ENCODE data around the gene MGAT4A. TPM values are rescaled to one million over a fixed set of nuclear protein-coding genes. Genes with fewer than 3 reads are reported as not detected.

MGAT4A gene
- total RNA-seq, 2 donors from 2014 or later = 34.2 to 36.2 TPM

DNA sequence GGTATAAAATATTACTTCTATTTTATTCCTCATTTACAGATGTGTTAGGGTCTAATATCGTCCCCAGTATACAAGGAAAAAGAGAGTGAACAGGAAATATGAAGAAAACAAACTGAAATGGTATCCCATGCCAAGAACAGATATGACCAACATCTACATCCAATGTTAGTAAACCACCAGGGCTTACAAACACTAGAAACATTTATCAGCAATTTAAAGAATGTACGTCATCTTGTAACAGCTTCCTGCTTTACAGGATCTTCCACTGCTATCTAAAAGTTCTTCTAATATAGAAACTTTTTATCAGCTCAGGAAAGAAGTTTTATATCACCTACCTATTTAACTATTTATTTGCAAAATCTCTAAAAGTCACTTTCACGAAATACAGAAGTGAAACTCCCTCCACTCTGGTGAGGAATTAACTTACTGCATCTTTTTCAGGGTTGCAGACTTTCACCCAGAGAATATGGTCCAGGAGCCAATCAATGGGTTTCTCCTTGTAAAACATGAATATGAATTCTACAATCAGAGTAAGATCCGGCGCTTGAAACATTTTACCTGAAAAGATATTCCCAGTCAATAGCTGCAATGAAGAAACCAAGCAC lies 87.3 kb downstream of the MGAT4A start:
- DNase-seq (ENCODE audit: low spot score) = no peak
- intact Hi-C loops (cut with DNase I) = no loop called here

DNA sequence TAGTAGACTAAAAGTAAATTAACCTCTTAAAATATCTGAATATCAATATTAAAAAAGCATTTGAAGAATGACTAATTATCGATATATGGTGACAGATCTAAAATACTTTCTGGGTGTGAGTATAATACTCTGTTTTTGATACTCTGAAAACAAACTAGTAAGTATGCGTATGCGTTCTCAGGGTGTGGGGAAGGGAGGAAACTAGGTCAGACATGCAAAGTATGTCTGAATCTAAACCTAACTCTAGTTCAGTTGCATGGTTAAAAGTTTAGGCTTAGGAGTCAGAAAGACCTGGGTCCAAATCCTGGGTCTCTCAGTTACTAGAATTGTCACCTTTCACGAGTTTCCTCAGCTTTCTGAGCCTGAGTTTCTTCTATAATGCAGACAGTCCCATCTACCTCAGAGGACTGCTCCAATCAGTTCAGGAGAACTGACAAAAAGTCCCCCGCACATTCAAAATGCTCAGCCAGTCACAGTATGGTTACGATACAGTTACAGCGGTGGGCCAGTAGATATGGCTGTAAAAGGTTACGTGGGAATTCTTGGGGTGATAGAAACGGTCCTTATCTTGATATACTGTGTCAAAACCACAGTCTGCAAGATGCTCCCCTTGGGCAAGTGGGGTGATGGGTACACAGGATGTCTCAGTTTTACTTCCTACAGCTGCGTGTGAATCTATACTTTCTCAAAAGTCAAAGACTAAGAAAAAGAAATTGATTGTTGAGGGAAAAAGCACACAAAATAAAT lies 93.4 kb downstream of the MGAT4A start:
- intact Hi-C loops (cut with DNase I) = no loop called here
- no peak for DNase-seq (ENCODE audit: low spot score)

DNA sequence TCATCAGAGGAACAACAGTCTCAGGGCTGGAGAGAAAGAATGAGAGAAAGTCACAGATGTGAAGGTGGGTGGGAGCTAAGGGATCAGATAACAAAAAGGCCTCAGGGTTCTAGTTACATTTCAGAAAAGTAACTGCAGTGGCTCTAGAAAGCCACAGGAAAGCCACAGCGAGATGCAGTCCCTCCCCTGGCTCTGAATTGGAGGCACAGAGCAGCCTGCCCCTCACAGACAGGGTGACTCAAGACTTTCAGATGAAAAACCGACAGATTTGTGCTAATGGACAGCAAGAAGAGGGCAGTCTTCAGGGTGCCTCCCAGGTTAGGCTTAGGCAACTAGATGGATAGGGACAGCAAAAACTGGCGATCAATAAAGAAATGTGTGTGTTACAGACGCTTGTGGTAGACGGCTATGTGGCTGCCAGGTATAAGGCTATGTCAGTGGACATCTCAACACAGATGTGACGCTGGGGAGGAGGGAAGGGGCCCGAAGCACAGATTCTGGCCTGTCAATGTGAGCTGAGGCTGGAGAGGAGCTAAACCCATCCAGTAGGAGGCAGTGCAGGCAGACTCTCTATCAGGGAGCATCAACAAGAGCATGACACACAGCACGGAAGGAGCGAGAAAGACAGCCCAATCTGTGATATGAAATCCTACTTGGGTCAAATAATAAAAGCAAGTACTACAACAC lies 96.4 kb downstream of the MGAT4A start:
- no peak for DNase-seq (ENCODE audit: low spot score)
- intact Hi-C loops (cut with DNase I) = no loop called here

DNA sequence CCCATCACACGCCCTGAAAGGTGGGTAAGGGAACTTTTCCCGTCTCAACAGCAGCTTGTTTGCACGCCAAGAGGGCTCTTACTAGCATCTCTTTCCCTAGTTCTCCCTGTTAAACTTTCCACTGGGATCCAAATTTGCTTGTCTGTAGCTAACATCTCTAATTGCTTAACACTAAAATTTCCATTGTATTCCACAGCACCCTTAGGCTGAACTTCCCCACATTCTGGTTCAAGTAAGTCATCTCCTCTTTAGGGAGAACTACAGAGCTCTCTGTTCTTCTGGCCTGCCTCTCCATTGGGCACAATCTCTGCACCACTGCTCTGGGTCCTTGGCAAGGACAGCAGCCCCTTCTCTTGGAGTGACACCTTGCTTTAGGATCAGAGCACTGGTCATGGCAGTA lies 98.6 kb downstream of the MGAT4A start:
- no peak for DNase-seq (ENCODE audit: low spot score)
- intact Hi-C loops (cut with DNase I) = no loop called here

DNA sequence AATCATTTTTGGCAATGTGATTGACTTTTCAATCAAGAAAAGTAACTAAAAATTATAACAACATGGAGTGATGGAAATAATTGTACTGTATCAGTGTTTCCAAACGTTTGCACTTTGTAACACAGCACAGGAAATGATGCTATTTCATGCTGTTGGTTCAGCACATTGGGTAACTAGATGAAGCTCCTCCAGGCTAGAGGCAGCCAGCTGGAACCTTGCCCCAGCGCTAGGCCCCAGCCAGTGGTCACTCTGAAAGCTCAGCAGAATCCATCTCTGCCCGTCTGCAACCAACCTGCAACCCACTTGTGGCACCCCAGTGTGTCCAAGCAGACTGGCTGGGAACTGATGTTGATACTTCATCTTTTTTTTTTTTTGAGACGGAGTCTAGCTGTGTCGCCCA lies 107.3 kb downstream of the MGAT4A start:
- DNase-seq (ENCODE audit: low spot score) = peak; percentile 92

DNA sequence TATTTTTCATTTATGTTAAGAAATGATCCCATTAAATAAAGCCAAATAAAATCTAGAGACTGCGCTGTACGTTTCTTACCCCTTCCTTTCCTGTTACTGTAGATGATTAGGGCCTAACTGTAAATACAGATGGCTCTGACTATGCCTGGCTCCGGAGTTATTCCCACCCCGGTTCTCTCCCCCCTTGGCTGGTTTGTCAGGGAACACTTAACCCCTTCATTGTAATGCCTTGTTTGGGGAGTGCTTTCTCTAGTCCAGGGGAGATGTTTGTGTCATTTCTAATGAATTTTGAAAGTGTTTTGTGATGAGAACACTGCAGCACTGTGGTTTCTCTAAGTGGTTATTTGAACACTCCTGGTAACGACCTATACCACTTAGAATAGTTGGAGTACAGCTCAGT lies 113.8 kb downstream of the MGAT4A start:
- intact Hi-C loops (cut with DNase I) = no loop called here
- DNase-seq (ENCODE audit: low spot score) = no peak

More for the DNA sequence above, 107.3 kb downstream of the MGAT4A start:
- intact Hi-C loops (cut with DNase I) = no loop called here

DNA sequence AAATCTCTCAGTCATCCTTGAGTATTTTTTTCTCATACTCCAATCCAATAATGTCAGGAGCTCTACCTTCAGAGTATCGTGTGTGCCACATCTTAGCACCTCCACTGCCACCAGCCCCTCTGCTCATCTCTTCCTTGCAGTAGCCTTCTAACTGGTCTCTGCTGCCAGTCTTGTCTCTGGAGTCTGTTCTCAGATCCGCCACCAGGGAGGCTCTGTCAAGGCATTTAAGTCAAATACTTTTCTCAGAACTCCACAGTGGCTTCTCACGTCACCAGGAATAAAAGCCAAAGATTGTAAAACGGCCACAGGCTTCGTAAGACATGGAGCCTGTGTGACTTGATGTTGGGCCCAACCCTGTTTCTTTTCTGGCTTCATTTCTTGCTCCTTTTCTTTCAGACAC lies 115.5 kb downstream of the MGAT4A start:
- intact Hi-C loops (cut with DNase I) = no loop called here

DNA sequence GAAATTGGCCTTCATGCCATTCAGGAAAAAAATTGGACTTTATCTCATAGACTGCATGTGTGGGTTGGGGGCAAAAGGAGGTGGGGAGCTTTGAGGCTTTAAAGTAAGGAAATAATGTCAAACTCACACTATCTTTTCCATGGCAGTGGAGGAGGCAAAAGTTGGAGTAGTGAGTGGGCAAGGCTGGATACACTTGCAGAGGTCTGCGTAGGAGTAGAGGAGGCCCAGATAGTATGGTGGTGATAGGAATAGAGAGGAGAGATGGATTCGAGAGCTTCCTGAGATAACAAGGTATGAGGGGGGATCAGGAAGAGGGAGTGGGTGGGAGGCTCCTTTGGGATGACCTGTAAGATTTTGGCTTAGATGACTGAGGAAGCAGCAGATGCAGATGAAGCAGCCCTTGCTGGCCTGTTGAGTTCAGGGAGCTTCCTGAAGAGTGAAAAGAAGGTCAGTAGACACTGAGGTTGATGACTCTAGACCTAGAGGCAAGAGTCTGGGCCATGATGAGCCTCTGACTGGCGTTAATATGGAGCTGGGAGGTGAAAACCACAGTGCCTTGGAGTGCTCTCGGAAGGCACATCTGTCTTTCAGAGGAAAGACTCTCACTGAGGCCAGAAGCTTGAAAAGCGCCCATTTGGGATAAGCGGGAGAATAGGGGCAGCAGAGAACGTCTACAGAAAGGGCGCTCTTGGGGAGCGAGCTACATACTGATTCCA lies 116.8 kb downstream of the MGAT4A start:
- intact Hi-C loops (cut with DNase I) = no loop called here
- DNase-seq (ENCODE audit: low spot score) = no peak

More for the DNA sequence above, 115.5 kb downstream of the MGAT4A start:
- DNase-seq (ENCODE audit: low spot score) = no peak

DNA sequence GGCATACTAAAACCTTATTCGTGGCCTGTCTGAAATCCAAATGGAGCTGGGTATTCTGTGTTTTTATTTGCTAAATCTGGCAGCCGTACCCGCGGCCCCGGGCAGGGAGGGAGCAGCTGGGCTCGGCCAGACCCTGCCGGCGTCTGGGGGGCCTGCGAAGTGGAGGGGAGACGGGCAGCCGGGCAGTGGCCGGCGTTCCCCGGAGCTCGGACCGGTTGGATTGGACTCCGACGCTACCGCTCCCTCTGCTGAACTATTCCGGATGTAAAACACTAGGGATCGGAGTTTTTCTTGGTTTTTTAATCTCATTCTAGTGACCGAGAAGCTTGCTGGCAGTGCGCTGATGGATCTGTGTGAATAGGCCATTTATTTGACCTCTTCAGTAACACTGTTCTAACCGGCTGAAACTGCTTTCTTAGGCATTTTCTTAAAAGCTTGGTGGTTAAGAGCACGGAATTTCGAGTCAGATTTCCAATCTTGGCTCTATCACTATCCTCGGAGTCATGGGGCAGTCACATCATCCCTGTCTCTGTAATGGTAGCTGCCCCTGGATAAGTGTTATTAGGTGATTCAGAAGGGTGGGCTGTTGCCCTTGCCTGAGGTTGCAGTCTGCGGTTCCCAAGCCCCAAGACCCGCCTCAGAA lies 121.8 kb downstream of the MGAT4A start:
- intact Hi-C loops (cut with DNase I) = loop anchor here (10.0 kb wide), 1 partner anchor 194 kb away; no protein-coding TSS in a partner anchor
- no peak for DNase-seq (ENCODE audit: low spot score)

DNA sequence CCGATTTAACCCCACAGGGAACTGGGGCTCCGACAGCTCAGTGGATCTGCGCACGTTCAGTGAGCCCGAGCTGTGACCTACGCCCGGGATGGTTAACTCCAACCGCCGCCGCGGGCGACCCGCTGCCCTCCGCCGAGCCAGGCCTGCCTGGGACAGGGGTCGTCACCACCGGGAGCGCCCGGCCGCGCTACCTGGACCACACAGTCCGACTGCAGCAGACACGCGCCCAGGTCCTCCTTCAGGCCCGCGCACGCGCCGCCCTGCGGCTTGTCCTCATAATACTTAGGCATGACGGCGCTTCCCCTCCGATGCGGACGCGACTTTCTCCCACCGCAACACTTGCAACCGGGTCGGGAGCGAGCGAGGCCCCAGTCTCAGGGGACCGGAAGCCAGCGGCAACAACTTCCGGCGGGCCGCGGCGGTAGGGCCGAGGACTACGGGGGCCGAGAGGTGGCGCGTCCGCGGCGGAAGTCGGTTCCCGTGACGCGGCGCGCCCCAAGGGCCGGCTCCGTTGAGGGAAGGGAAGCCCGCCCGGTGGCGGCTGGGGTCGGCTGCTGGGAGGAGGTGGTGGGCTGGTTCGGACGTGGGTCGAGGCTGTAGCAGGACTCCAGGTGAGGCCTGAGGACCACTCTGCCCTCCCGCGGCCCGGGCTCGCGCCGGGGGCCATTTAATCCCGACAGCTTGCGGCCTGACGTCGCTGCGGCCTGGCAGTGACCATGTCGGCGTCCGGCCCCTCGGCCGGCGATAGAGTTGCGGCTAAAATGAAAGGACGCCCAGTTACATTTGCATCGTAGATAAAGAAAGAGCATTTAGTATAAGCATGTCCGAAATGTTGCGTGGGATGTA lies 122.6 kb downstream of the MGAT4A start, which contains the start of the genes COA5 and UNC50:
COA5 (minus strand) TSS at position 397 of the 846 bp plus-strand sequence; CDS start at position 290, 107 bp downstream.
UNC50 (plus strand) TSS at position 474 of the 846 bp plus-strand sequence. CDS start 1,171 bp downstream, outside the sequence.
- DNase-seq (ENCODE audit: low spot score) = peak; percentile 98
- intact Hi-C loops (cut with DNase I) = loop anchor here (10.0 kb wide), 1 partner anchor 194 kb away; no protein-coding TSS in a partner anchor

DNA sequence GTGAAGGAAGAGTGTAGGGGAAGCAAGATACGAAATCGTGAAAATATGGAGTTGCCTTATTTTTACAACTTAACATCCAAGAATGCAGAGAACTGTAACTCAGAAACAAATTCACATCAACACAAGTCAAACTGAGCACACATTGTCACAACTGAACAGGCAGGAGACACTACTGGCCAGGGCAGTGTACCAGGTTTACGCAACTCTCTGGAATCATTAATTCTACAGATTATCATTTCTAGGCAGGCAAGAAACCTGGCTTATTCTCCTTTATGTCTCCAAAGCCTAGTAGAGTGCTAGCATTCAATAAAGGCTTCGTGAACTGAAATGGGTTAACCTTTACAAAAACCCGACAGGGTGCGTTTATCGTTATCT lies 123.2 kb downstream of the MGAT4A start:
- no peak for DNase-seq (ENCODE audit: low spot score)
- intact Hi-C loops (cut with DNase I) = loop anchor here (10.0 kb wide), 1 partner anchor 193 kb away; no protein-coding TSS in a partner anchor

DNA sequence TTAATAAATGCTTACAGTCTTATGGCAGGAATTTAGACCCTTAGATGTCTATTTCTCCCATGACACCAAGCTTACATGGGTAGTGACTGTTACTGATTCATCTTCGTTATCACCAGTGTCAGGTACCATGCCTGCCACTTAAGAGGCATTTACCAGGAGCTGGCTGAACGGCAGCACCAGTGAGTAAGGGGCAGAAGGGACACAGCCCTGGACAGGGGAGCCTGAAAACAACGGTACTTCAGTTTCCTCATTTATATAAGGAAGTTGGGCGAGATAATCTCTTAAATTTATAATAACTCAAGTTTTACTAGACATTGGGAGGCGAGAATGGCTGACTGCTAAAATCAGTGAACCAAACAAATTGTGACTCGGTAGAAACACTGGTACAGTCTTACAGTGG lies 123.8 kb downstream of the MGAT4A start:
- no peak for DNase-seq (ENCODE audit: low spot score)
- intact Hi-C loops (cut with DNase I) = loop anchor here (10.0 kb wide), 1 partner anchor 192 kb away; no protein-coding TSS in a partner anchor

DNA sequence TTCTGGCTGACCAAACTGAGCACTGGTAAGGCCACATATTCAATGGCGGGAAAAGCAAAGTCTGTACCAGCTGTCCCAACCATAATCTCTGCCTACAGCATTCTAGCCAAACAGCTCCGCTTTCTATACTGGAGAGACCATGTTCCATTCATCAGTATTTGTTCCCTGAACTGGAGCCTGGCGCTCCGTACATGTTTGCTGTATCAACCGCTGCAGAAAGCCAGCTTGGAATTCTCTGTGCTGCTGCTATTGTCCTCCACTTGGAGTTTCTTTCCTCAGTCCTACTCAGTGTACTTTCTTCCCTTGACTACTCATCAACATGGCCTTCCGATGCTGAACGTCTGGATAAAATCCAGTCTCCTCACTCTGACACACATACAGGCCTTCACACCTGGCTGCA lies 124.5 kb downstream of the MGAT4A start:
- no peak for DNase-seq (ENCODE audit: low spot score)
- intact Hi-C loops (cut with DNase I) = loop anchor here (10.0 kb wide), 1 partner anchor 192 kb away; no protein-coding TSS in a partner anchor

DNA sequence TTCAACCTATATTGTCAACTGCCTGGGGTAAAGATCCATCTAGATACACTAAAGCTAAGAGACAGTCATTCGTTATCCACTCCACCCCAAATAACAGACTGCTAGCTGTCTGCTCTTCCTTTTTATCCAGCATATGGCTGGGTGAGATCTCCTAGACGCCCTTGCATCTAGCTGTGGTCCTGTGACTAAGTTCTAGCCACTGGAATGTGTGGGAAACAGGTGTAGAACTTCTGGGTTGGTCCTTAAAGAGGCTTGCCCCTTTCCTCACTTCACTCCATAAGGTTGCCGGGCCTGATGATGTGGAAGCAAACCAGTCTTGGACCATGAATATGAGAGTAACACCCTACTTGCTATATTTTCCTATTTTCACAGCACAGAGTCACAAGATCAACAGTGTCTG lies 125.9 kb downstream of the MGAT4A start:
- no peak for DNase-seq (ENCODE audit: low spot score)
- intact Hi-C loops (cut with DNase I) = loop anchor here (10.0 kb wide), 1 partner anchor 190 kb away; no protein-coding TSS in a partner anchor

DNA sequence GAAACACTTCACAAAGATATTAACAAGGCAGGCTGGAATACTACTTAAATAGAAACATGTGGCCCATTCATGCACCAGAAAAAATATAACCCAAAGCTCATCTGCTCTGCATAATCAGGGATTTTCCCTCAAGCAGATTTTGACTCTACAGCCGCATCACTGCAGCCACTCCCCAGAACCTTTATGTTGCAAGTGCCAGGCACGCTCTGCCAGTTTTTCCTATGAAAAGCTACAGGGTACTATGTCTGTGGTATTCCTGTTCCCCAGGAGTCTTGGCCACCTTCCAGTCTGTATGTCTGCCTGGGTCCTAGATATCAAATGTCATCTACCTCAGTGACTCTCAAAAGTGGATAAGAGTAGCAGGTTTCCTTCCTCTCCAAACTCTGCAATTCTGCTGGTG lies 126.4 kb downstream of the MGAT4A start:
- intact Hi-C loops (cut with DNase I) = loop anchor here (10.0 kb wide), 1 partner anchor 190 kb away; no protein-coding TSS in a partner anchor
- DNase-seq (ENCODE audit: low spot score) = no peak

DNA sequence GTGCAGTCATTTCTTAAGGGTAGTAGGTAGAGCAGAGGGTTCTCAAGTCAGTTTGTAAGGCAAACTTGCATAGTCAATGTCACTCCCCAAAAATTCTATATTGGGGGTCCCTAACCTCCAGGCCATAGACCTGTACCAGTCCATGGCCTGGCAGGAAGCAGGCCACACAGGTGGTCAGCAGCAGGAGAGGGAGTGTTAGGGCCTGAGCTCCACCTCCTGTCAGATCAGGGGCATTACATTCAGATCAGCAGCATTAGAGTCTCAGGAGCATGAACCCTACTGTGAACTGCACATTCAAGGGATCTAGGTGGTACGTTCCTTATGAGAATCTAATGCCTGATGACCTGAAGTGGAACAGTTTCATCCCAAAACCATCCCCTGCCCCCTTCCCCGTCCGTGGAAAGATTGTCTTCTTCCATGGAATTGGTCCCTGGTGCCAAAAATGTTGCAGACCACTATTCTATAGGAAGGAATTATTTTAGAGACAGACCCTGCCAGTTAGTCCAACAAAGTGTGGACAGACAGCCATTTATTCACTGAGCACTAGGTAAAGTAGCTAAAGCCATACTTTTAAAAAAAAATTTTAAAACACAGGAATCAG lies 129.3 kb downstream of the MGAT4A start:
- no peak for DNase-seq (ENCODE audit: low spot score)
- intact Hi-C loops (cut with DNase I) = loop anchor here (10.0 kb wide), 1 partner anchor 187 kb away; no protein-coding TSS in a partner anchor

DNA sequence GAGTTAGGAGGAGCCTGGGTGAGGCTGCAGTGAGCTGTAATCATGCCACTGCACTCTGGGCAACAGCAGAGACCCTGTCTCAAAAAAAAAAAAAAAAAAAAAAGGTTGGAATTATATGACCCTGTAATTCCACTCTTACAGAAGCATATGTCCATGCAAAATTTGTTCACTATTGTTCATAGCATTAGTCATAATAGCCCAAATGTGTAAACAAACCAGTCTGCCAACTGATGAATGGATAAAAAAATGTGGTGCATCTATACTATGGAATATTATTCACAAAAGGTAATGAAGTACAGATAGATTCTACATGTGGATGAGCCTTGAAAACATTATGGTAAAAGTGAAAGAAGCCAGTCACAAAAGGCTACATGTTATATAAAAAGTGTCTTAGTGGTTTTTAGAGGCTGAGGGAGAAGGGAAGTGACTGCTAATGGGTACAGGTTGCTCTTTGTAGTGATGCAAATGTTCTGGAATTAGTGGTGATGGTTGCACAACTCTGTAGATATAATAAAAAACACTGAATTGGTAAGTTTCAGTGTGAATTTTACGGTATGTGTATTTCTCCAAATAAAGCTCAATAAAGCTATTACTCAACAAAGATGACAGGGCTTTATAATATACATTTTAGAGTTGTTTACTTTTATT lies 132.0 kb downstream of the MGAT4A start:
- DNase-seq (ENCODE audit: low spot score) = no peak
- intact Hi-C loops (cut with DNase I) = no loop called here

Measured in posterior vena cava (tissue), 2 donors.